IgD-negative memory B cell (primary cell): ENCODE results near the gene EVA1A. TPM values are rescaled to one million over a fixed set of nuclear protein-coding genes. Genes with fewer than 3 reads are reported as not detected.
A peak's percentile ranks its signal among the peaks of the same experiment; 100 is the strongest.

Experiments used
- H3K27ac Mint-ChIP-seq, 3 donors: one replicate each; pipeline ENCODE4 v1.8.0; 2020 to 2022; ENCODE audit warnings: mild to moderate bottlenecking in 3 of 3, mixed read lengths in 3 of 3, moderate library complexity in 1 of 3
- H3K27me3 Mint-ChIP-seq: one replicate; pipeline ENCODE4 v1.8.0; 2021; ENCODE audit warnings: mixed read lengths
- H3K36me3 Mint-ChIP-seq: one replicate; pipeline ENCODE4 v1.8.0; 2020; ENCODE audit warnings: mild to moderate bottlenecking, mixed read lengths
- H3K4me1 Mint-ChIP-seq, 3 donors: one replicate each; pipeline ENCODE4 v1.8.0; 2020 to 2022; ENCODE audit warnings: mixed read lengths in 3 of 3, mild to moderate bottlenecking in 1 of 3
- H3K4me3 Mint-ChIP-seq, 4 donors: one replicate each; pipeline ENCODE4 v1.8.0; 2020 to 2022; ENCODE audit warnings: mild to moderate bottlenecking in 4 of 4, mixed read lengths in 4 of 4, moderate library complexity in 3 of 4
- H3K9me3 Mint-ChIP-seq, 3 donors: one replicate each; pipeline ENCODE4 v1.8.0; 2020 to 2021; ENCODE audit warnings: mixed read lengths in 3 of 3, mild to moderate bottlenecking in 1 of 3
- polyA plus RNA-seq: library from polyadenylated mRNA; unstranded; fragments of 300-500 nt; fragmentation: Illumina TruSeq; gene quantifications from one replicate; pipeline ENCODE4 v1.2.3, GENCODE V29; 2021

EVA1A gene
- polyA plus RNA-seq, 1 donor from 2014 or later = not detected

DNA sequence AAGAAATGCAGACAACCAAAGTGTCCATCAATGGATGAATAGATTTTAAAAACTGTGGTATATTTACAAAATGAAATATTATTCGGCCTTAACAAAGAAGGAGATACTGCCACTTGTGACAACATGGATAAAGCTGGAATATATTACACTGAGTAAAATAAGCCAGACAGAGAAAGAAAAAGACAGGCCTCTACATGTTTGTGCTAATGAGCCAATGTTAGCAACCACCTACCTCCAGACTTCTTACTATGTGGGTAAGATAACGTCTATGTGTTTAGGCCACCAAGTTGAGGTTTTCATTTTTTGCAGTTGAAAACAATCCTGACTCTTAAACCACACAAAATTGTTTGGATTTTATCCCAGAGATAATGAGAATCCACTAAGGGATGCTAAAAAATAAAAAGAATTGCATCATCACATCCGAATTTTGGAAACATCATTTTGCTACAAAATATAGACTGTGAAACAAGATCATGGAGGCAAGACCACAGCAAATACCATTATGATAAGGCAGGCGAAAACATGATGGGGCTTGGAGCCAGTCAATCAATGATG, 47.0 kb downstream of the EVA1A start:
- H3K9me3 Mint-ChIP-seq = peaks cover 9 to 23% (median 10%) of the 10 kb centered on the region in 3 donors
- no peaks in the 10 kb centered on the region for H3K4me1 Mint-ChIP-seq
- no peak overlapping the region for H3K27ac Mint-ChIP-seq
- H3K27me3 Mint-ChIP-seq = peaks cover 6% of the 10 kb centered on the region
- H3K36me3 Mint-ChIP-seq = no peaks in the 10 kb centered on the region
- no peak overlapping the region for H3K4me3 Mint-ChIP-seq

GRCh38 chr2:75512455-75513212, 48.1 kb downstream of the EVA1A start:
- Mint-ChIP-seq H3K27ac (no peak overlapping the region), H3K4me3 (no peak overlapping the region), H3K4me1 (no peaks in the 10 kb centered on the region), H3K9me3 (peaks cover 10 to 25% (median 11%) of the 10 kb centered on the region in 3 donors), H3K27me3 (peaks cover 6% of the 10 kb centered on the region), H3K36me3 (no peaks in the 10 kb centered on the region)

DNA sequence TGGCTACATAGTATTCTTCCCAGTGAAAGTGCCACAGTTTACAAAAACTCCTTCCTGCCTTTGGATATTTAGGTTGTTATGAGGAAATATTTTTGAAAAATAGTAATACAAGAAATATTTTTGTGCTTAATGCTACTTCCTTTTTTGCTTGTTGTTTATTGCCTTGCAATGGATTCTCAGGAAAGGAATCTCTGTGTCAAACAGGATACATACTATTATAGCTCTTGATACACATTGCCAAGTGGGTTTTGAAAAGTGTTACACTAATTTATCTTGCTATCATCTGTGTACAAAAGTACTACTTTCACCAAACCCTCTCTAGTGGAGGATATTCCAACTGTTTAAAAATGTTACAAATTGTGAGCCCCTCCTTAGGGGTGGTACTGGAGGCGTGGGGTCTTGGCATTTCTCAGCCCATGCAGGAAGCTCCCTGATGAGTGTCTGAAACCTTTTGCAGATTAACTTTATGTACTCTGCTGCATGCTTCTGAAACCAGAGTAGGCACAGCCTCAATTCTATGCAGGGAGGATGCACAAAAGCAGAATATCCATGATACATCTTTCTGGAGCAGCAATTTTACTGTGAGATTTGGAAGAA, 54.5 kb downstream of the EVA1A start:
- Mint-ChIP-seq H3K9me3 (peaks cover 0 to 5% (median 2%) of the 10 kb centered on the region in 3 donors), H3K4me3 (no peak overlapping the region), H3K36me3 (no peaks in the 10 kb centered on the region), H3K27me3 (peaks cover 2% of the 10 kb centered on the region), H3K4me1 (no peaks in the 10 kb centered on the region), H3K27ac (no peak overlapping the region)

DNA sequence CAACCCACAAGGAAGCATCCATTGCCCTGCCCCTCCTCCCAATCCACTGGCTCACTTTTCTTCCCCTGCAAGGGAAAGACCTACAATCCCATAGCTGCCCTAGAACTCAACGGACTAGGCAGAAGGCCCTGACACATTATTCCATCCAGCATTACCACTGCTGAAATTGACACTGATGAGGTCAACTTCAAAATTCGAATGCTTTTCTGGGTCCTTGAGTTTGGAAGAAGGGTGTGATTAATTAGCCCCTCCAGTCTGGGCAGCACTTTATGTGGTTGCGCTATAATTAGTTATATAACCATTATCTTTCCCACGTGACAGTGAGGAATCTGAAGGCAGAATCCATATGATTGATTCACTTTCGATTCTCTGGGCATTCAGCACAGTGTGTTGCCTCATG, 55.7 kb downstream of the EVA1A start:
- H3K36me3 Mint-ChIP-seq = no peaks in the 10 kb centered on the region
- H3K4me1 Mint-ChIP-seq = no peaks in the 10 kb centered on the region
- peaks cover 2% of the 10 kb centered on the region for H3K27me3 Mint-ChIP-seq
- no peak overlapping the region for H3K27ac Mint-ChIP-seq
- H3K9me3 Mint-ChIP-seq = peaks cover 2 to 5% (median 3%) of the 10 kb centered on the region in 3 donors
- H3K4me3 Mint-ChIP-seq = no peak overlapping the region

DNA sequence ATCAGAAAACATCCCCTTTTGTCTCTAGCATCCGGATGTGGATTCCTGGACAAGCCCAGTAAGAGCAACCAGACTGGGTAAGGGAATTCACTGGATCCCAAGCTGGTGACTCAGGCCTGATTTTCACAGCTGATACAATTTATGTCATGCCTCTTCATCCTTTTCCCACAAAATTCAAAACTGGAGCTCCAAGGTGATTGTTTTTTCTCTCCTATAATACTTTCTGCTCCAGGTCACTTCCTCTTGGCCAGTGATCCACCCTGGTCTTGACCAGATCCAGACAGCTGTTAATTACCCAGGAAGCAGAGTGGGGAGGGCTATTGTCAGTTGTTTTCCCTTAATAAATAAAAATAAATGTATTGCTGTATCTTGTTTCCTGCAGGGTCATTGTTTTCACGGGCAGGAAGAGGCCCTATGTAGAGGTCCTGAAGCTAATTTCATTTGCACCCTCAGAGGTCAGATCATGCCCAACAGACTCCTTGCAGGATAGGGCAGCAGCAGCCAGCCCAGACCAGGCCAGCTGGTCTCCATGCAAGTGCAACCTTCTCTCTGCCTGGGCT, 57.6 kb downstream of the EVA1A start:
- Mint-ChIP-seq H3K27me3 (peaks cover 3% of the 10 kb centered on the region), H3K27ac (no peak overlapping the region), H3K36me3 (no peaks in the 10 kb centered on the region), H3K4me3 (no peak overlapping the region), H3K4me1 (no peaks in the 10 kb centered on the region), H3K9me3 (peaks cover 0 to 3% (median 2%) of the 10 kb centered on the region in 3 donors)

DNA sequence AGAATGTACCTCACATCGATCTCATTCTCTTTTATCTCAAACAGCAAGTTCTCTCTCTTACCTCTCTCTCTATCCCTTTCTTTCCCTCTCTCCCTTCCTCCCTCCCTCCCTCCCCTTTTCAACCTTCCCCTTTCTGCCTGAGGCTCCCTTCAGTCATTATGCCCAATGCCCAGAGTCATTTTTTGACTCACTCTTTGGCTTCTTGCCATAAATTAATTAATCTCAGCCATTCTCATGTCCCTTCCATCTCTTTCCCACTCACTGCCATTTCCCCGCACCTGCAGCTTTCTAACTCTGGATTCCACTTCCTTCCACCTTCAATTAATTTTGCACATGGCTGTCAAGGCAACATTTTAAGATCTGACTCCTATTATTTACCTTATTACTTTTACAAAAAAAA, 60.1 kb downstream of the EVA1A start:
- Mint-ChIP-seq H3K9me3 (peaks cover 0 to 3% (median 0%) of the 10 kb centered on the region in 3 donors), H3K4me1 (no peaks in the 10 kb centered on the region), H3K36me3 (no peaks in the 10 kb centered on the region), H3K4me3 (no peak overlapping the region), H3K27ac (no peak overlapping the region), H3K27me3 (peaks cover 3% of the 10 kb centered on the region)

DNA sequence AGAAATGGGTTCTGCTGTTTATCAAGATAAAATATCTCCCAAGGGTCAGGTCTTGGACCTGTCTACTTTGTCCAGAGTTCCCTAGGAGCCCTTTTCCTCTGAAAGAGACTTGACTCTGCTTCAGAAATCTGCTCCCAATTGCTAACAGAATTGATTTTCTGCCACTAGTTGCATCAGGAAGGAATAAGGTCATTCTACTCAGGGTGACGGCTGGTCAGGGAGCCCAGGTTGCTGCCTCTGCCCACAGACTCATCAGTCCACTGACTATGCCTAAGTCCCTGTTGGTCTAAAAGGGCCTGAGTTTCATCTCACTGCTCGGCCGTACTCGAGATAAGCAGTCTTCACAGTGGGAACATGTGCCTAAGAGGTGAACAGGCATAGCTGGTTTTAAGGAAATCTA, 61.2 kb downstream of the EVA1A start:
- Mint-ChIP-seq H3K27me3 (peaks cover 3% of the 10 kb centered on the region), H3K36me3 (no peaks in the 10 kb centered on the region), H3K4me1 (no peaks in the 10 kb centered on the region), H3K27ac (no peak overlapping the region), H3K9me3 (peaks cover 0 to 3% (median 0%) of the 10 kb centered on the region in 3 donors), H3K4me3 (no peak overlapping the region)

- Mint-ChIP-seq H3K27me3 (peaks cover 3% of the 10 kb centered on the region), H3K4me3 (no peak overlapping the region), H3K27ac (no peak overlapping the region), H3K36me3 (no peaks in the 10 kb centered on the region), H3K9me3 (peaks cover 0 to 3% (median 0%) of the 10 kb centered on the region in 3 donors), H3K4me1 (no peaks in the 10 kb centered on the region)
These were observed 61.8 kb downstream of the EVA1A start for GRCh38 chr2:75498907-75499306.

DNA sequence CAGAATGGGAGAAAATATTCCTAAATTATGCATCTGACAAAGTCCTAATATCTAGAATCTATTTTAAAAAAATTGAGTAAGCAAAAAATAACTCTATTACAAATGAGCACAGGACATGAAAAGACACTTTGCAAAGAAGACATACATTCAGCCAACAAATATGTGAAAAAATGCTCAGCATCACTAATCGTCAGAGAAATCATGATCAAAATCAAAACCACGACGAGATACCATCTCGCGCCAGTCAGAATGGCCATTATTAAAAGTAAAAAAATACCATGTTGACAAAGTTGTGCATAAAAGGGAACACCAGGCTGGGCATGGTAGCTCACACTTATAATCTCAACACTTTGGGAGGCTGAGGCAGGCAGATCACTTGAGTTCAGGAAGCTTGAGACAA, 63.5 kb downstream of the EVA1A start:
- peaks cover 0 to 3% (median 0%) of the 10 kb centered on the region in 3 donors for H3K9me3 Mint-ChIP-seq
- H3K36me3 Mint-ChIP-seq = no peaks in the 10 kb centered on the region
- H3K27ac Mint-ChIP-seq = no peak overlapping the region

DNA sequence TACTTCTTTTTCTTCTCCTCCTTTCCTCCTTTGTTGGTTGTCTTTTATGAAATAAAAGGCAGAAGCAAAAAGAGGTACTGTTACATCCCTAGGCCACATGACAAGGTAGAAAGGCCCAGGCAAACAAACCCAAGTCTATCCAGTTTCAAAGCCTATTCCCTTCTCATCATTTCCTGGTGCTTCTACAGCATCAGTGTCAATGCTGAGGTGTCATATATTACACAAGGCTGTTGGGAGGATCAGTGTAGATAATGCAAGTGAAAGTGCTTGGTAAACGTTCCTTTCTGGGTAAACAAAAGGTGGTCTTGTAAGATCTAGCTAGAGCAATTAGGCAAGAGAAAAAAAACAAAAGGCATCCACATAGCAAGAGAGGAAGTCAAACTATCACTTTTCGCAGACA, 64.9 kb downstream of the EVA1A start:
- Mint-ChIP-seq H3K4me3 (no peak overlapping the region), H3K36me3 (no peaks in the 10 kb centered on the region), H3K4me1 (no peaks in the 10 kb centered on the region), H3K27me3 (peaks cover 8% of the 10 kb centered on the region), H3K27ac (no peak overlapping the region), H3K9me3 (peaks cover 0 to 3% (median 0%) of the 10 kb centered on the region in 3 donors)

More for the DNA sequence above, 63.5 kb downstream of the EVA1A start:
- peaks cover 2% of the 10 kb centered on the region for H3K27me3 Mint-ChIP-seq
- no peaks in the 10 kb centered on the region for H3K4me1 Mint-ChIP-seq
- no peak overlapping the region for H3K4me3 Mint-ChIP-seq

DNA sequence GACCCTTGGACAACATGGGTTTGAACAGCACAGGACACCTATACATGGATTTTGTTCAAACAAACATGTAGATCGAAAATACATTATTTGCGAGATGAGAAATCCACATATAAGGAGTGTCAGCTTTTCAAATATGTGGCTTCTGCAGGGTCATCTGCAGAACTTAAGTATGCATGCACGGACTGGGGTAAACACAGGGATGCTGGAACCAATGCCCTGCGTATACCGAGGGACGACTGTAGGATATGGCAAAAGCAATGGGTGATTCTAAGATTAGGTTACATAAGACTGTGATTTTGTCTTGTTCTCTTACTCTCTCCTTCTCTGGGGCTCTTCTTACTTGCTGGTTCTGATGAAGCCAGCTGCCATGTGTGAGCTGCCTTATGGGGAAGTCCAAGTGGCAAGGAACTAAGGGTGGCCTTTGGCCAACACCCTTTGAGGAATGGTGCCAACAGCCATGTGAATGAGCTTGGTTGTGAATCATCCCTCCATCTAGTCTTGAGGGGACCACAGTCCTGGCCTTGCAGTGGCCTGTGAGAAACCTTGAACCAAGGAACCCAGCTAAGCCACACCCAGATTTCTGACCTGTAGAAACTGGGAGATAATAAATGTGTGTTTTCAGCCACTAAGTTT, 66.5 kb downstream of the EVA1A start:
- Mint-ChIP-seq H3K27me3 (peaks cover 7% of the 10 kb centered on the region), H3K9me3 (no peaks in the 10 kb centered on the region), H3K4me3 (no peak overlapping the region), H3K36me3 (peaks cover under 1% of the 10 kb centered on the region), H3K4me1 (no peaks in the 10 kb centered on the region), H3K27ac (no peak overlapping the region)

- Mint-ChIP-seq H3K36me3 (peaks cover 1% of the 10 kb centered on the region), H3K4me3 (no peak overlapping the region)
These were observed 67.5 kb downstream of the EVA1A start for GRCh38 chr2:75493230-75493629.

DNA sequence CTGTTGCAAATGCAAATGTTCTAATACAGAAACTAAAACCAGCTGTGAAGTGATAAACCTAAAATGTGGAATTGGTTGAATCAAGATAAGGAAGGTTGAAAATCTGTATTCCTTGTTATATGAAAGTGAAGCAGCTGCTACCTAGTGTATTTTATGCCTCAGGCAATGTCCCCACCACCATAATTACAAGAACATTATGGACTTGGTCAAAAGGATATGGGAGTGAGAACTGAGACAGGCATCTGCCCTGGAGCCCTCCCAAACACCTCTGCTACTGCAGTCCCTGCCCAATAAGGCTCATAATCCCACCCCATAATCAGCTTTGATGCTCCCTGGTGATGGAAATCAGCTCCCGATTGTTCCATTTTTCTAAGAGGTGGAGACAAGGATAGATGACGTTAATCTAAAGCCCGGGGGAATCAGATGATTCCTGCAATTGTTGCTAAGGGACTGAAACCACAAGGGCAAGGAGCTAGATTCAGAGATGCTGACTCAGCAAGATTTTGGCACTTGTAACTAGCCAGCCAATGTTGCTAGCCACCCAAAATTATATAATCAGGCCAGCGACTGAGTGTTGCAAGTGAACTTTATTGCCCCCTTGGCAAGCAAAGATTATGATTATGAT, 69.5 kb downstream of the EVA1A start:
- Mint-ChIP-seq H3K27ac (no peak overlapping the region), H3K27me3 (peaks cover 7% of the 10 kb centered on the region), H3K4me1 (no peaks in the 10 kb centered on the region), H3K4me3 (no peak overlapping the region), H3K36me3 (peaks cover 1% of the 10 kb centered on the region), H3K9me3 (peaks cover 0 to 3% (median 0%) of the 10 kb centered on the region in 3 donors)

More at GRCh38 chr2:75493230-75493629, 67.5 kb downstream of the EVA1A start:
- Mint-ChIP-seq H3K27ac (peak overlapping the region in 1 of 3 donors; percentile 33), H3K4me1 (no peaks in the 10 kb centered on the region), H3K9me3 (no peaks in the 10 kb centered on the region), H3K27me3 (peaks cover 7% of the 10 kb centered on the region)

- Mint-ChIP-seq H3K36me3 (peaks cover 1% of the 10 kb centered on the region), H3K4me1 (no peaks in the 10 kb centered on the region), H3K27me3 (peaks cover 9% of the 10 kb centered on the region), H3K27ac (no peak overlapping the region), H3K9me3 (peaks cover 0 to 3% (median 0%) of the 10 kb centered on the region in 3 donors), H3K4me3 (no peak overlapping the region)
These were observed 71.0 kb downstream of the EVA1A start for GRCh38 chr2:75489721-75490120.
